HG03378 (cell line): ENCODE results near the gene DHRS4.
A peak's percentile ranks its signal among the peaks of the same experiment; 100 is the strongest.
"Not testable (repeated sequence)": the region's sequence is repeated elsewhere in the genome, so short reads cannot be mapped to it uniquely, and the experiment has no call there.

Experiments
- ATAC-seq: cut with Tn5 transposase; IDR thresholded peaks from one replicate; pipeline ENCODE4 v1.9.1; 2021; ENCODE audit warnings: mild to moderate bottlenecking, moderate library complexity; ENCODE audit not compliant: unreplicated experiment

DHRS4 gene

GRCh38 chr14:23981951-23982813 lies 28.6 kb downstream of the DHRS4 start:
- not testable (repeated sequence) for ATAC-seq

- no peak for ATAC-seq
These were observed 31.5 kb downstream of the DHRS4 start for GRCh38 chr14:23984891-23985602.

- peak; percentile 20 for ATAC-seq
These were observed 34.6 kb downstream of the DHRS4 start for GRCh38 chr14:23988223-23988606.

- peak; percentile 77 for ATAC-seq
These were observed 35.2 kb downstream of the DHRS4 start, which contains the start of gene DHRS4L2 for GRCh38 chr14:23988607-23989363. TSS of gene DHRS4L2 (plus strand) at chr14:23988929. CDS start at chr14:23988948, 19 bp downstream.

GRCh38 chr14:23989734-23990445 lies 36.3 kb downstream of the DHRS4 start:
- not testable (repeated sequence) for ATAC-seq

- not testable (repeated sequence) for ATAC-seq
These were observed 37.4 kb downstream of the DHRS4 start for GRCh38 chr14:23990961-23991360.

- ATAC-seq, result not testable (repeated sequence)
These were observed 39.5 kb downstream of the DHRS4 start for GRCh38 chr14:23993042-23993441.

- ATAC-seq, result not testable (repeated sequence)
These were observed 42.4 kb downstream of the DHRS4 start for GRCh38 chr14:23996009-23996408.

- not testable (repeated sequence) for ATAC-seq
These were observed 43.3 kb downstream of the DHRS4 start for GRCh38 chr14:23996825-23997224.

- not testable (repeated sequence) for ATAC-seq
These were observed 46.1 kb downstream of the DHRS4 start for GRCh38 chr14:23999640-24000039.

GRCh38 chr14:24001078-24001477 lies 47.5 kb downstream of the DHRS4 start:
- ATAC-seq, result not testable (repeated sequence)

GRCh38 chr14:24001679-24002078 lies 48.1 kb downstream of the DHRS4 start:
- ATAC-seq, result not testable (repeated sequence)

- not testable (repeated sequence) for ATAC-seq
These were observed 52.9 kb downstream of the DHRS4 start for GRCh38 chr14:24006471-24006816.

GRCh38 chr14:24006817-24007652 lies 53.5 kb downstream of the DHRS4 start:
- ATAC-seq, result not testable (repeated sequence)

GRCh38 chr14:24011051-24011450 lies 57.5 kb downstream of the DHRS4 start:
- no peak for ATAC-seq

GRCh38 chr14:24012726-24013273 lies 59.2 kb downstream of the DHRS4 start:
- ATAC-seq, result not testable (repeated sequence)

GRCh38 chr14:24013654-24014514 lies 60.3 kb downstream of the DHRS4 start:
- peak; percentile 63 for ATAC-seq

- ATAC-seq, result not testable (repeated sequence)
These were observed 62.2 kb downstream of the DHRS4 start for GRCh38 chr14:24015745-24016144.
